Cardiac muscle cell (in vitro differentiated cells and primary cell): Measurements from ENCODE around the gene MS4A12. TPM values are rescaled to one million over a fixed set of nuclear protein-coding genes. Genes with fewer than 3 reads are reported as not detected.
"Not testable (repeated sequence)": the region's sequence is repeated elsewhere in the genome, so short reads cannot be mapped to it uniquely, and the experiment has no call there.

Experiments
- DNase-seq, 2 donors: peaks; one replicate each; pipeline versions ENCODE4 v3.0.0 to v3.0.0-alpha.2; 2010 to 2017; ENCODE audit warnings: low read depth in 1 of 2, low spot score in 1 of 2
- H3K27ac ChIP-seq: fragments of 200-600 bp; sonication (generic); 2 replicates; pipeline ENCODE4 v1.5.1; 2016
- H3K27me3 ChIP-seq: fragments of 200-600 bp; sonication (generic); 2 replicates; pipeline ENCODE4 v1.6.0; 2016; ENCODE audit warnings: control low read depth
- H3K36me3 ChIP-seq: fragments of 200-600 bp; sonication (generic); 2 replicates; pipeline ENCODE4 v1.5.1; 2016; ENCODE audit warnings: control low read depth
- H3K4me1 ChIP-seq: fragments of 200-600 bp; sonication (generic); 2 replicates; pipeline ENCODE4 v1.8.1; 2017; ENCODE audit warnings: low read depth, mild to moderate bottlenecking, mixed run types
- H3K4me3 ChIP-seq: fragments of 200-600 bp; sonication (generic); 2 replicates; pipeline ENCODE4 v1.5.1; 2016; ENCODE audit warnings: mild to moderate bottlenecking
- H3K9me3 ChIP-seq: fragments of 200-600 bp; sonication (generic); 2 replicates; pipeline ENCODE4 v1.5.1; 2017; ENCODE audit warnings: low read depth, mild to moderate bottlenecking, control low read depth
- polyA plus RNA-seq: library from polyadenylated mRNA; unstranded; fragments of >200 nt; fragmentation: Nextera tagmentation; extraction: Ambion mirVana; gene quantifications from 2 replicates; pipeline ENCODE4 v1.2.1, GENCODE V29; 2016
- total RNA-seq: library from RNA; depleted of rRNA; stranded (reverse); fragments of >200 nt; gene quantifications from 2 replicates; pipeline ENCODE4 v1.2.3, GENCODE V29; 2016
- TF ChIP-seq, protein P1 (sequence below): IDR thresholded peaks from 2 replicates; pipeline ENCODE4 v1.5.1; 2012; ENCODE audit warnings: low read depth, mild to moderate bottlenecking, low read length

MS4A12 gene
- total and polyA plus RNA-seq, 2 experiments from 2014 or later, result not detected

DNA sequence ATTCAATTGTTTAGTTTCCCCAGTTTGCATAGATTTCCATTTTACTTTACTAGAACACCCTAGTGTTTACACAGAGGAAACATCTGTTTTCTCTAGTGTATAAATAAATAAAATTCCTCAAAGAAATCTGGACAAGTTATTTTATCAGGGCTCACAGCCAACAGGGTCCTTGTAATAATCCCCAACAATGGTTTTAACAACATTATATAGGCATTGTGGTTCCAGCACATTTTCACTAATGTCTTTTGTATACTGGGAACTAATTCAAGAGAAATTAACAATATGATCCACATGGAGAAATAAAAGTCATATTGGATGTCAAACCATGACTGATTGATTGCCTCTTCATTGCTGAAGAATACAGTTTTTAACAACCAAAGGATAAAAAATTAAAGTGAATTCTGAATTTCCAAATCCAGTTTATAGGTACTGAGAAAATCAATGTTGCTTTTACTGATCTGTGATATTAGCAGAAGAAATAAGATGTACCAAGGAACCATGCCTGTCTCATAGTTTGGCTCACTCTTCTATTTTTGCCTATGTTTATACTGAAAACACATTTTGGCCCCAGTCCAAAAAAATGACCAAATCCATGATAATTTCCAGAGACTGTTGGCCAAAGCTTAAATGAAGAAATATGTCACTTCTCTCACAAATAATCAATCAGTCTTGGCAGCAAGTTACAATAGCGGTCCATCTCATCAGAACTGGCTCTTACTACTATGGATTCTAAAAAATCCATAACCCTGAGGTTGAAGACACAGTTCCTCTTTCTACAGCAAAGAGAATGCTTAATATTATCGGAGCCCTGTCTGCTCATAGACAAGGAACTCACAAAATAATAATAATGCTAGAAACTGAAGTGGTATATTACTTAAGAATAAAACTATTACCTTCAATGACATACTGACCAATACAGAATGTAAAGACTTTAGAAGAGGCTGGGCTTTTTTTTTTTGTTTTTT lies 21.2 kb downstream of the MS4A12 start:
- TF ChIP-seq, protein P1, sequence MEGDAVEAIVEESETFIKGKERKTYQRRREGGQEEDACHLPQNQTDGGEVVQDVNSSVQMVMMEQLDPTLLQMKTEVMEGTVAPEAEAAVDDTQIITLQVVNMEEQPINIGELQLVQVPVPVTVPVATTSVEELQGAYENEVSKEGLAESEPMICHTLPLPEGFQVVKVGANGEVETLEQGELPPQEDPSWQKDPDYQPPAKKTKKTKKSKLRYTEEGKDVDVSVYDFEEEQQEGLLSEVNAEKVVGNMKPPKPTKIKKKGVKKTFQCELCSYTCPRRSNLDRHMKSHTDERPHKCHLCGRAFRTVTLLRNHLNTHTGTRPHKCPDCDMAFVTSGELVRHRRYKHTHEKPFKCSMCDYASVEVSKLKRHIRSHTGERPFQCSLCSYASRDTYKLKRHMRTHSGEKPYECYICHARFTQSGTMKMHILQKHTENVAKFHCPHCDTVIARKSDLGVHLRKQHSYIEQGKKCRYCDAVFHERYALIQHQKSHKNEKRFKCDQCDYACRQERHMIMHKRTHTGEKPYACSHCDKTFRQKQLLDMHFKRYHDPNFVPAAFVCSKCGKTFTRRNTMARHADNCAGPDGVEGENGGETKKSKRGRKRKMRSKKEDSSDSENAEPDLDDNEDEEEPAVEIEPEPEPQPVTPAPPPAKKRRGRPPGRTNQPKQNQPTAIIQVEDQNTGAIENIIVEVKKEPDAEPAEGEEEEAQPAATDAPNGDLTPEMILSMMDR, result no peak
- Histone ChIP-seq H3K36me3 (no peaks in the 10 kb centered on the region), H3K9me3 (no peaks in the 10 kb centered on the region), H3K27ac (no peak overlapping the region), H3K4me1 (no peaks in the 10 kb centered on the region), H3K27me3 (no peaks in the 10 kb centered on the region), H3K4me3 (no peak overlapping the region)
- DNase-seq, result no peak

DNA sequence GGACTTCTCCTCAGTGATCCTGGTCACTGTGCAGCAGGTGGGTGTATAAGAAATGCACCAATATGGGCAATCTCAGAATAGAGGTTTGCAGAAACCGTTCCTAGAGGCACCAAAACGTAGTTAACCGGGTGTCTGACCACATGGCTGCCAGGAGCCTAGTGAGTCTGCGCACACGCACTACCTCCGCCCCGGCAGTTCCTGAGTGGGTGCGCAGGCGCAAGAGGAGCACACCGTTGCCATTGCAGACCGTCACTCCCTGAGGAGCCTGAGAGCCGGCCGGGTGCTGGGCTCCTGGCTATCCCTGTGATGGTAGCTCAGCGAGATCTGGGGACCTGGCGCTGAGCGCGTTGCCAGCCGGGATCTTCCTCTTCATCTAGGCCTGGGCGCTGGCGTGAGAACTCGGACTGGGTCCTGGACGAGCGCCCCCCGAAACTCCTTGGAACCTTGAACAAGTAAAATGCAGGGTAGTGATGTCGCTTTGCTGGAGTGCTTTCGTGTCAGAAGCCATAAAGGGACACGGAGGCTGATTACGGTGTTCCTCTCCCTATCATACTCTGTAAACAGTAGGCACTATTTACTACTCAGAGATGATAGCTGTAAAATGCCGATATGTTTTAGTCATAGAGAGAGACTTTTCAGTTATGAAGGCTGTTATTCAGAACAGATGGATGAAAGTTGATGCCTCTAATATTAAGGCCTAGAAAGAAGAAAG lies 22.7 kb downstream of the MS4A12 start, which contains the start of gene MS4A13:
Gene MS4A13, plus strand, starts transcription at position 249 of the 712 bp plus-strand sequence. CDS start 2,692 bp downstream, outside the sequence.
- Histone ChIP-seq H3K9me3 (no peaks in the 10 kb centered on the region), H3K27me3 (no peaks in the 10 kb centered on the region), H3K4me3 (no peak within 1 kb of the TSS)

DNA sequence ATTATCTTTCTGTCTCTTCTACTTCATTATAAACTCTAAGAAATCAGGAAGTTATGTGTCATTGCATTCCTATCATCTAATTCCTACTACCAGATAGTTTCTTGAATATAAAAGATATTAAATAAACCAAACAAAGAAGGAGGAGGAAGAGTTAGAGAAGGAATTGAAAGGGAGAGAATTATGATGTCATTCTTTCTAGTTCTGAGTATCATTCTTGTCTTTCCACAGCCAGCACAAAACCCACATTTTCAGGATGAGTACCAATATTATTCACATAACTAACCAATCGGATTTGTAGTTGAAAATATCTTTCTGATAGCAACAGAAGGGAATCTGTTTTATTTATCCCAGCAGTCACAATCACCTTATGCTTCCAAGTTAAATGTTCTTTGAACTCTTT lies 35.9 kb downstream of the MS4A12 start:
- no peak for DNase-seq
- no peaks in the 10 kb centered on the region for H3K9me3 ChIP-seq
- TF ChIP-seq, protein P1, result no peak
- no peak overlapping the region for H3K27ac ChIP-seq
- no peaks in the 10 kb centered on the region for H3K27me3 ChIP-seq
- no peaks in the 10 kb centered on the region for H3K36me3 ChIP-seq
- H3K4me3 ChIP-seq, result no peak overlapping the region
- H3K4me1 ChIP-seq, result no peaks in the 10 kb centered on the region

More for the DNA sequence above, 22.7 kb downstream of the MS4A12 start, which contains the start of gene MS4A13:
- Histone ChIP-seq H3K27ac (no peak within 1 kb of the TSS), H3K36me3 (no peaks in the 10 kb centered on the region), H3K4me1 (no peaks in the 10 kb centered on the region)
- TF ChIP-seq, protein P1, result no peak
- no peak for DNase-seq

DNA sequence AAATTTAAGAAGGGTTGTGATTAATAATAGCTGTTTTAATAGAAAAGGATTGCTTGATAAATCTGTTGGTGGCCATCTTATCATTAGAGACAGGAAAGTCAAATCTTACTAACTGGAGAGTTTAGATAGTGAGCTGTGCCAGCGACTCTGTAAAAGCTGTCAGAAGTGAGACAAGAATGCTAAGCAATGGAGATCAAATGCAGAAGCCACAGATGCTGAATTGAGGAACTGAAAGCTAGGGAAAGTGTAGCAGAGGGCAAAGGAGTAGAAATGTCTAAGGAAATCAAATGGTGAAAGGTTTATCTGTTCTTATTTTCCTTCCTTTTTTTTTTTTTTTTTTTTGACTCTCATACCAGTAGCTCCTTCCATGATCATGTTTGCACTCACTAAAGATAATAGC lies 36.4 kb downstream of the MS4A12 start:
- TF ChIP-seq, protein P1, result no peak
- H3K27ac ChIP-seq, result no peak overlapping the region
- DNase-seq, result no peak
- no peaks in the 10 kb centered on the region for H3K36me3 ChIP-seq
- H3K4me3 ChIP-seq, result no peak overlapping the region
- no peaks in the 10 kb centered on the region for H3K9me3 ChIP-seq
- H3K27me3 ChIP-seq, result no peaks in the 10 kb centered on the region
- H3K4me1 ChIP-seq, result no peaks in the 10 kb centered on the region

DNA sequence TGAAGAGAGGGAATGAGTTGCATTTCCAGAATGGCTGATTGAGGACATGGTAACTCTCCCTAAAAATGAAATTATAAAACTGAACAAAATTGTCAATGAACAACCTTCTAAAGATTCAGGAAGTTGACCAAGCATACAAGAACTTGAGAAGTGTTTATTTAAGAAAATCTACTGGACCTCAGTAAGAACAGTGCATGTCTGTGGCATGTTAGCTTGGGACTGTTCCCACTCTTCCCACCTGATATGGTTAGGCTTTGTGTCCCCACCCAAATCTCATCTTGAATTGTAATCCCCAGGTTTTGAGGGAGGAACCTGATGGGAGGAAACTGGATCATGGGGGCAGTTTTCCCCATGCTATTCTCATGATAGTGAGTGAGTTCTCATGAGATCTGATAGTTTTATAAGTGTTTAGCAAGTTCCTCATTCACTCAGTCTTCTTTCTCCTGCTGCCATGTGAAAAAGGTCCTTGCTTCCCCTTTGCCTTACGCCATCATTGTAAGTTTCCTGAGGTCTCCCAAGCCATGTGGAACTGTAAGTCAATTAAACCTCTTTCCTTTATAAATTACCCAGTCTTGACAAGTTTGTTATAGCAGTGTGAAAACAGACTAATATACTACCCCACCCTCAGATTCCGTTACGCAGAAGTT lies 38.0 kb downstream of the MS4A12 start:
- TF ChIP-seq, protein P1, result no peak

DNA sequence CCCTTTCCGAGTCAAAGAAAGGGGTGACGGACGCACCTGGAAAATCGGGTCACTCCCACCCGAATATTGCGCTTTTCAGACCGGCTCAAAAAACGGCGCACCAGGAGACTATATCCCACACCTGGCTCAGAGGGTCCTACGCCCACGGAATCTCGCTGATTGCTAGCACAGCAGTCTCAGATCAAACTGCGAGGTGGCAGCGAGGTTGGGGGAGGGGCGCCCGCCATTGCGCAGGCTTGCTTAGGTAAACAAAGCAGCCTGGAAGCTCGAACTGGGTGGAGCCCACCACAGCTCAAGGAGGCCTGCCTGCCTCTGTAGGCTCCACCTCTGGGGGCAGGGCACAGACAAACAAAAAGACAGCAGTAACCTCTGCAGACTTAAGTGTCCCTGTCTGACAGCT lies 39.8 kb downstream of the MS4A12 start:
- DNase-seq, H3K4me1 ChIP-seq, H3K4me3 ChIP-seq, H3K27me3 ChIP-seq, H3K9me3 ChIP-seq, H3K27ac ChIP-seq, H3K36me3 ChIP-seq: not testable (repeated sequence)

More for the DNA sequence above, 38.0 kb downstream of the MS4A12 start:
- Histone ChIP-seq H3K27ac (no peak overlapping the region), H3K36me3 (no peaks in the 10 kb centered on the region), H3K27me3 (no peaks in the 10 kb centered on the region), H3K9me3 (no peaks in the 10 kb centered on the region), H3K4me1 (no peaks in the 10 kb centered on the region), H3K4me3 (no peak overlapping the region)
- no peak for DNase-seq

DNA sequence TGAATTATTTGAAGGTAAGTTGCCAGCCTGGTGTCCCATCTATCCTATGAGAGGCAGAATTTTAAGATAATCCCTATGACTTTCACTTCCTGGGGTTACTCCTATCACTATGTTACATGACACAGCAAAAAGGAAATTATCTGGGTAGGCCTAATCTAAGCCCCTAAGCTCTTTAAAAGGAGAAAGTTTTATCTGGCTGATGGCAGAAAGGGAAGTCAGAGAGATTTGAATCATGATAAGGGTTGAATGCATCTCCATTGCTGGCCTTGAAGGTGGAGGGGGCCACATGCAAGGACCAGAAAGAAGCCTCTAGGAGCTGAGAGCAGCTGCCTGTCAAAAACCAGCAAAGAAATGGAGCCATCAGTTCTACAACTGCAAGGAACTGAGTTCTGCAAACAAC lies 46.0 kb downstream of the MS4A12 start:
- not testable (repeated sequence) for H3K4me3 ChIP-seq, H3K4me1 ChIP-seq, H3K36me3 ChIP-seq, H3K27ac ChIP-seq, DNase-seq, H3K27me3 ChIP-seq, H3K9me3 ChIP-seq
